Keratinocyte (primary cell): ENCODE measurements around the gene KCNF1. TPM values are rescaled to one million over a fixed set of nuclear protein-coding genes. Genes with fewer than 3 reads are reported as not detected.

Experiments used
- DNase-seq: peaks from one replicate; pipeline ENCODE4 v3.0.0-alpha.2; 2011; ENCODE audit warnings: low read depth, missing footprints, low spot score
- FAIRE-seq: peaks from 2 replicates; lab custom pipeline; 2011; peaks lifted over from hg19 to GRCh38; lab: Jason Lieb, UNC
- H2AFZ ChIP-seq: 2 replicates; pipeline ENCODE4 v1.6.0; 2012; ENCODE audit warnings: low read length, control low read depth, inconsistent platforms; ENCODE audit not compliant: control insufficient read depth
- H3K27ac ChIP-seq: 2 replicates; pipeline ENCODE4 v1.5.1; 2011; ENCODE audit warnings: low read length; ENCODE audit not compliant: control insufficient read depth, insufficient read depth
- H3K27me3 ChIP-seq: 3 replicates; pipeline ENCODE4 v1.6.0; 2011; ENCODE audit warnings: low read length; ENCODE audit not compliant: control insufficient read depth, insufficient read depth; ENCODE audit errors: extremely low read depth
- H3K36me3 ChIP-seq, 2 experiments: 2 replicates in 1 of 2; 3 replicates in 1 of 2; pipeline ENCODE4 v1.5.1; 2011; ENCODE audit warnings: low read length in 2 of 2, mild to moderate bottlenecking in 1 of 2; ENCODE audit not compliant: control insufficient read depth in 2 of 2, insufficient read depth in 2 of 2; ENCODE audit errors: extremely low read depth in 1 of 2
- H3K4me1 ChIP-seq: 3 replicates; pipeline ENCODE4 v1.5.1; 2011; ENCODE audit warnings: low read length; ENCODE audit not compliant: control insufficient read depth, insufficient read depth; ENCODE audit errors: extremely low read depth
- H3K4me2 ChIP-seq: 3 replicates; pipeline ENCODE4 v1.6.0; 2011; ENCODE audit warnings: low read depth, low read length; ENCODE audit not compliant: control insufficient read depth, insufficient read depth; ENCODE audit errors: extremely low read depth
- H3K4me3 ChIP-seq, 3 experiments: fragments of 200-600 bp in 1 of 3; sonication (generic) in 1 of 3; 2 replicates in 2 of 3; 3 replicates in 1 of 3; pipeline ENCODE4 v1.5.1; 2011 to 2016; ENCODE audit warnings: low read length in 3 of 3, mild to moderate bottlenecking in 3 of 3, control low read depth in 2 of 3, inconsistent platforms in 1 of 3, low read depth in 1 of 3, mixed read lengths in 1 of 3, mixed run types in 1 of 3, moderate library complexity in 1 of 3; ENCODE audit not compliant: control insufficient read depth in 2 of 3, insufficient read depth in 2 of 3; ENCODE audit errors: extremely low read depth in 1 of 3
- H3K79me2 ChIP-seq: 2 replicates; pipeline ENCODE4 v1.6.0; 2012; ENCODE audit warnings: low read length; ENCODE audit not compliant: control insufficient read depth, insufficient read depth
- H3K9ac ChIP-seq: 3 replicates; pipeline ENCODE4 v1.6.0; 2011; ENCODE audit warnings: low read length; ENCODE audit not compliant: control insufficient read depth, insufficient read depth; ENCODE audit errors: extremely low read depth
- H3K9me1 ChIP-seq: 3 replicates; pipeline ENCODE4 v1.6.0; 2011; ENCODE audit warnings: low read length; ENCODE audit not compliant: control insufficient read depth, insufficient read depth; ENCODE audit errors: extremely low read depth
- H3K9me3 ChIP-seq: 2 replicates; pipeline ENCODE4 v1.5.1; 2012; ENCODE audit warnings: low read depth, low read length; ENCODE audit not compliant: control insufficient read depth
- H4K20me1 ChIP-seq: 3 replicates; pipeline ENCODE4 v1.6.0; 2011; ENCODE audit warnings: low read length; ENCODE audit not compliant: control insufficient read depth, insufficient read depth; ENCODE audit errors: extremely low read depth
- CTCF ChIP-seq, 3 experiments: IDR thresholded peaks in 1 of 3; conservative IDR thresholded peaks in 1 of 3; optimal IDR thresholded peaks in 1 of 3; 2 replicates in 2 of 3; 3 replicates in 1 of 3; pipeline versions ENCODE3 to v1.5.1; 2011; ENCODE audit warnings: low read length in 3 of 3, mild to moderate bottlenecking in 3 of 3, moderate library complexity in 2 of 3, control low read depth in 1 of 3, inconsistent platforms in 1 of 3; ENCODE audit not compliant: insufficient read depth in 2 of 3; ENCODE audit errors: extremely low read depth in 1 of 3
- EZH2 ChIP-seq: IDR thresholded peaks from one replicate; pipeline ENCODE4 v1.6.1; 2012; ENCODE audit warnings: inconsistent platforms, mild to moderate bottlenecking, low read length, moderate library complexity
- dilution Hi-C: fragments of 300-500 bp; cut with MboI; formaldehyde crosslinking; loops from one replicate; pipeline ENCODE4 v1.7.0; 2020; ENCODE audit warnings: low sequenced_read_pairs; ENCODE audit not compliant: extremely low pct_ligation_motif_present
- polyA plus RNA-seq, 5 experiments: library from polyadenylated mRNA; depleted of rRNA in 3 of 5; stranded (reverse) in 3 of 5; stranded (forward) in 1 of 5; unstranded in 1 of 5; fragments of >200 nt; gene quantifications; 1 replicate in 1 of 5; 2 replicates in 3 of 5; 3 replicates in 1 of 5; pipeline versions ENCODE4 v1.2.1 to v1.2.3, GENCODE V29; 2011 to 2012; ENCODE audit warnings: missing spikeins in 2 of 5, low read depth in 1 of 5, low replicate concordance in 1 of 5

Gene KCNF1
- polyA plus RNA-seq, 1 donor (not counting 4 experiments of a cell fraction or from before 2014, with no cell fraction given) = 0.05 TPM

GRCh38 chr2:10924859-10925258, 13.1 kb downstream of the KCNF1 start:
- dilution Hi-C loops = no loop called here
- H3K27me3 ChIP-seq = peaks cover 38% of the 10 kb centered on the region

GRCh38 chr2:10926191-10926820, 14.6 kb downstream of the KCNF1 start:
- no peak overlapping the region for H3K4me3 ChIP-seq
- FAIRE-seq (no peak), DNase-seq (no peak)
- no peak overlapping the region for H3K9ac ChIP-seq
- H2AFZ ChIP-seq = no peak overlapping the region
- H3K9me3 ChIP-seq = no peaks in the 10 kb centered on the region
- no peaks in the 10 kb centered on the region for H3K4me1 ChIP-seq
- dilution Hi-C loops = no loop called here
- H3K27ac ChIP-seq = no peak overlapping the region
- H3K79me2 ChIP-seq = no peaks in the 10 kb centered on the region
- H3K9me1 ChIP-seq = no peaks in the 10 kb centered on the region
- no peak overlapping the region for H3K4me2 ChIP-seq
- H3K27me3 ChIP-seq = peaks cover 41% of the 10 kb centered on the region
- H3K36me3 ChIP-seq = no peaks in the 10 kb centered on the region
- H4K20me1 ChIP-seq = no peaks in the 10 kb centered on the region
- TF ChIP-seq EZH2 = no peak
- no peak for TF ChIP-seq CTCF (optimal IDR thresholded peaks at IDR 0.05 in 1 of 3, IDR thresholded peaks at IDR 0.05 in 1 of 3, conservative IDR thresholded peaks at IDR 0.05 in 1 of 3; ENCODE audit: extremely low read depth in 1 of 3, insufficient read depth in 2 of 3, low read length in 3 of 3)

More at GRCh38 chr2:10924859-10925258, 13.1 kb downstream of the KCNF1 start:
- FAIRE-seq (no peak), DNase-seq (no peak)
- Histone ChIP-seq H3K27ac (no peak overlapping the region), H3K9ac (no peak overlapping the region), H3K9me3 (no peaks in the 10 kb centered on the region), H2AFZ (no peak overlapping the region), H3K36me3 (no peaks in the 10 kb centered on the region), H3K4me3 (no peak overlapping the region), H4K20me1 (no peaks in the 10 kb centered on the region), H3K79me2 (no peaks in the 10 kb centered on the region), H3K4me2 (no peak overlapping the region), H3K9me1 (no peaks in the 10 kb centered on the region), H3K4me1 (no peaks in the 10 kb centered on the region)
- TF ChIP-seq EZH2 (no peak), CTCF (optimal IDR thresholded peaks at IDR 0.05 in 1 of 3, IDR thresholded peaks at IDR 0.05 in 1 of 3, conservative IDR thresholded peaks at IDR 0.05 in 1 of 3; ENCODE audit: extremely low read depth in 1 of 3, insufficient read depth in 2 of 3, low read length in 3 of 3) (no peak)
